HG02623 (cell line): ENCODE measurements around the gene SMAD3.
"Not testable (repeated sequence)": the region's sequence is repeated elsewhere in the genome, so short reads cannot be mapped to it uniquely, and the experiment has no call there.

Source experiments
- ATAC-seq: cut with Tn5 transposase; IDR thresholded peaks from one replicate; pipeline ENCODE4 v1.9.1; 2021; ENCODE audit warnings: moderate library complexity; ENCODE audit not compliant: unreplicated experiment

SMAD3 gene

GRCh38 chr15:67107014-67107812 lies 41.8 kb downstream of the SMAD3 start:
- no peak for ATAC-seq

GRCh38 chr15:67108122-67108961 lies 42.9 kb downstream of the SMAD3 start:
- ATAC-seq = no peak

- peak; percentile 45 for ATAC-seq
Observed at GRCh38 chr15:67109141-67110034, 44.0 kb downstream of the SMAD3 start.

GRCh38 chr15:67110361-67110781 lies 45.0 kb downstream of the SMAD3 start:
- peak; percentile 56 for ATAC-seq

DNA sequence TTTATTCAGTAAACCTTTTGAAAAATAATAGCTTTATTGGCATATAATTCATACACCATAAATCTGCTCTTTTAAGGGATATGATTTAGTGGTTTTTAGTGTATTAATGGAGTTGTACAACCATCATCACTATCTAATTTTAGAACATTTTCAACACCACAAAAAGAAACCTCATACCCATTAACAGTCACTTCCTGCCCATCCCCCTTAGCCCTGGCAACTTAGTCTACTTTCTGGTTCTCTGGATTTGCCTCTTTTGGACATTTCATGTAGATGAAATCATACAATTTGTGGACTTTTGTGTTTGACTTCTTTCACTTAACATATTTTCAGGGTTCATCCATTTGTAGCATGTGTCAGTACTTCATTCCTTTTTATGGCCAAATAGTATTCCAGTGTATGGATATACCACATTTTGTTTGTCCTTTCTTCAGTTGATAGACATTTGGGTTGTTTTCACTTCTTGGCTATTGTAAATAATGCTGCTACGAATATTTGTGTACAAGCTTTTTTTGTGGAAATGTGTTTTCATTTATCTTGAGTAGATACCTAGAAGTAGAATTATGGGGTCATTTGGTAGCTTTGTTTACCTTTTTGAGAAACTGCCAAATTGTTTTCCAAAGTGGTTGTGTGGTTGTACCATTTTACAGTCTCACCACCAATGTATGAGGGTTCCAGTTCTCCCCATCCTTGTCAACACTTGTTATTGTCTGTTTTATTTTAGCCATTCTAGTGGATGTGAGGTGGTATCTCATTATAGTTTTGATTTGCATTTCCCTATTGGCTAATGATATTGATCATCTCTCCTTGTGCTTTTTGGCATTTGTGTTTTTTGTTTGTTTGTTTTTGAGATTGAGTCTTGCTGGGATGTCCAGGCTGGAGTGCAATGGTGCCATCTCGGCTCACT lies 45.8 kb downstream of the SMAD3 start:
- ATAC-seq = no peak

DNA sequence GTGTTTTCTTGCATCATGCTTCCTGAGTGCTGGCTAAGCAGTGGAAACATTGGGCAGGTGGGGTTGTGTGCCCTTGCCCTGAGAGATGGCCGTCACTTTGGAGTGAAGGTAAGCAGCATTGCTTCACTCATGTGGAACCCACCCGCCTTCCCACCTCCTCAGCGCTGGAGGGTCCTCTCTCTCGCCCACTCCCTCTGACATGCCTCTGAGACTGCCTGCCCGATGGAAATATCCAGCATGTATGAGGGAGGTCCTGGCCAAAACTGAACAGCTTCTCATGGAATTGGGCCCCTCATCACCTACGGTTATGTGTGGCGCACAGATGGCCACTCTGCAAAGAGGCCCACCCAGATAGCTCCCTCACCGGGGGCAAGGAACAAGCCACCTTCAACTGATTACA lies 48.6 kb downstream of the SMAD3 start:
- ATAC-seq = no peak

GRCh38 chr15:67114846-67115585 lies 49.6 kb downstream of the SMAD3 start:
- no peak for ATAC-seq

GRCh38 chr15:67115586-67115969 lies 50.2 kb downstream of the SMAD3 start:
- no peak for ATAC-seq

DNA sequence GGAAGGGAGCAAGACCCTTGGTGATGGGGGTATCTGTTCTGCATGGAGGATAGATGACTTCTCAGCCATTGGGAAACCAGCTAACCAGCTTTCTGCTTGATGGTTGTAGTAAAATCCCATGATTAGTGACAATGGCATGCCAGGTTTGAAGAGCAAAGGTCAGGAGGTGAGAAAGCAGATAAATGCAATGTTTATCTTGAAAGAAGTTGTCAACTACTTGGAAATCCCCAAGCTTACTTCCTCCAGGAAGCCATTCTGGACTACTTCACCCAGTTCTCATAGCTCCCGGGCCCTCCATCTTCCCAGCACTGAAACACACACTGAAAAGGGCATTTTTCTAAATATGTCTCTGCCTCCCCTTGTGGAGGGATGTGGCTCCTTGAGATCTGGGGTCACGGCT lies 51.3 kb downstream of the SMAD3 start:
- ATAC-seq = no peak

DNA sequence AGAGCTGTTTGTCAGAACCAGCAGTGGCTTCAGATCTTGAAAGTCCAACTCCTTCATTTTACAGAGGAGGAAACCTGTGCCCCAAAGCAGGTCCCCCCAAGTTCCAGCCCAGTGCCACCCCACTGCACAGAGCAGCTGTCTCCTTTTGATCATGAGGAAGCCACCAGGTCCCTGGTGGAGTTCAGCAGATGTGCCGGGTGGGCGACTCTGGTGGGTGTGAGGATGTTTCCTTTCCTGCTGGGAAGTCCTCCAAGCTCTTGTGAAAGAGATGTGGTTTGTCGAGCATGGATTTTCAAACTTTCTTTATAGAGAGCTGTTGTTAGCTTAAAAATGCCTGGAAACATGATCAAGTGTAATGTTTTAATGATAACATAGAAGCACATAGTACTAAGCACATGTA lies 52.0 kb downstream of the SMAD3 start:
- no peak for ATAC-seq

DNA sequence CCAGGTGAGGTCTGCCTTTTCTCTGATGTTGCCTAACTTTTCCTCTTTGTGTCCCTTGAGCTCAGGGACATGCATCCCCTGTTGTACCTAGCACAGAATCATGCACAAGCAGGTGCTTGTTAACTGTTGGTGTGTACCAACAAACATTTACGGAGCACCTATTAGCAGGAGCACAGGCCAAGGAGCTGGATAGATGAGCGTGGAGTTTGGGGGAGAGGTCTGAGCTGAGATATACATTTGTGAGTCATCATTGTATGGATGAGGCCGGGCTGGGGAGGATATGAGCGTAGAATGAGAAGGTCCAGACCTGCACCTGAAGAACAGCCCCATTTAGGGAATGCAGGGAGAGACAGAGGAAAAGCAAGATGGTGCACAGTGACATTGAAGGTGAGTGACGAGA lies 53.4 kb downstream of the SMAD3 start:
- no peak for ATAC-seq

DNA sequence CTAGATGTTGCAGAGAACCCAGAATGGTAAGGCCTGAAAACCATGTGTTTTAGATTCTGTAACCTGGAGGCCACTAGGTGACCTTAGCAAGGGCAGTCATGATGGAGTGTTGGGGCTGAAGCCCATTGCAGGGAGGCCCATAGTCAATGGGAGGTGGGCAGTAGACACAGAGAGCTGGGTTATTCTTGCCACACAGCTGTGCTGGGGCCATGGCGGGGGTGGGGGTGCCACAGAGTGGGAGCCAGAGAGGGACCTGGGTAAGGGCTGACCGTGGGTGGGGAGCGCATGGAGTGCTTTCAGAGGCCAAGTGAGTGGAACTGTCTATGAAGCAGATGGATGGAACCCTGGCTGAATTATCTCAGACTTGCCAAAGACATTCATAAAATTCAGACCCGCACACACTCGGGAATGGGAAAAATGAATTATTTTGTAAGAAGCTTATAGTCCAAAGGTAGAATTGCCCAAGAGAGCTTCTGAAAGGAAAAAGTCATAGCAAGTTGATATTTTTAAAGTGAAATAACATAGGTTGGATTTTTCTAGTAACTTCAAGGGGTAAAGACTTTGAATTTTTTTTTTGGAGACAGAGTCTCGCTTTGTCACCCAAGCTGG lies 53.9 kb downstream of the SMAD3 start:
- no peak for ATAC-seq

DNA sequence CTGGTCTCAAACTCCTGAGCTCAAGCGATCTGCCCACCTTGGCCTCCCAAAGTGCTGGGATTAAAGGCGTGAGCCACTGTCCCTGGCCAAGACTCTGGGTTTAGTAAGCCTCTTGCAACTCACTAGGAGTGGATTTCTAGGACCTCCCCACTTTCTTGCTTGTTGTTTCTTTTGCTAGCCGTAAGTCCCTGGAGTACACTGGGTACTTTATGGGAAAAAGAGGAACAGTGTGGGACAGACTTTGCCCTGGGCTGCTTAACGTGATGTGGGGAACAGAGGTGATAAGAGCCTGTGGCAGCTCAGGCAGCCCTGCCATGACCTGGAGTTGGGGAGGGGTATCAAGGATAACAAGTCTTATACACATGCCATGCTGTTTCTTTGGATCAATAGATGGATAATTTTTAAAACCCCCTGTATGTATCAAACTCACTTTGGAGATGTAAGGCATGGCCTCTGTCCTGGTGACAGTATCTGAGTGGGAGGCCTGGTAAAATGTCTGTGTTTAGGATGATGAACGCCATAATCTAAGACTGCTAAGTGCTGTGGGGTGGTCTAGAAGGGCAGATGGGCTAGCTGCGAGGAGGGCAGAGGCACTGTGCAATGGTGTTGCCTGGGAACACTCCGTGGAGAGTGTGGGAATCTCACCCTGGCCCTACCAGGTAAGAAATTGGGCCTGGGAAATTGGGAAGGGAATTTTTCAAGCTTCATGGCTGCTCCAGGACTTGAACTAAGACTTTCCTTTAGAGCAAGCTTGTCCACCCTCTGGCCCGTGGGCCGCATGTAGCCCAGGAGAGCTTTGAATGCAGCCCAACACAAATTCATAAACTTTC lies 54.8 kb downstream of the SMAD3 start:
- ATAC-seq = no peak

DNA sequence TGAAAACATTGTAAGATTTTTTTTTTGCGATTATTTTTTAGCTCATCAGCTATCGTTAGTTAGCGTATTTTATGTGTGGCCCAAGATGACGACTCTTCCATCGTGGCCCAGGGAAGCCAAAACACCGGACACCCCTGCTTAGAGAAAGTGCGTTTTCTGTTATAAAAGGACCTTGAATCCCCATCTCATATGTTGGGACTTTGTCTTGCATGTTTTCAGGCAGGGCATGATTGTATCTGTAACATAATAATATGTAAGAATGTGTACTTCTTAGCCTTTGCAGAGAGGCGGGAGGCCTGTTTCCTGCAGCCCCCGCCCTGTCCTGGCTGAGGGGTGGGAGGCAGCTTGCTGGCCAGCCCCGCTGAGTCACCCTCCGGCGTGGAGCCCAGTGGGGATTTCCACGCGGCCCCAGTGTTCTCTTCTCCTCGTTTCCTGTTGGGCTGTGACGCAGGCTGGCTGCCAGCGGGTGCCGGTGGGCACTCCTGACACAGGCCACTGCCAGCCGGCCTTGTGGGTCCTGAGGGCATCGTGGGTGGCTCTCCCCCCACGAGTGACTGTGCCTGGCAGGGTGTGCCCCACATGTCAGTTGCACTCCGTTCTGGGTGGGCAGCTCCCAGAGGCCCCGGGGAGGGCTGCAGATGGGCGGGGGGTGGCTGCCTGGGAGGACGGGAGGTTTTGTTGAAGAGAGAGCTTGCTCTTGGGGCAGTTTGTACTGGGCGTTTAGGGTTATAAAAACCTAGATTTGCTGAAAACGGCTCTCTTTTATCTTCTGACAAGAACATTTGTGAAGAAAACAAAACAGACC lies 55.6 kb downstream of the SMAD3 start:
- ATAC-seq = no peak

GRCh38 chr15:67121644-67122605 lies 56.5 kb downstream of the SMAD3 start:
- no peak for ATAC-seq

DNA sequence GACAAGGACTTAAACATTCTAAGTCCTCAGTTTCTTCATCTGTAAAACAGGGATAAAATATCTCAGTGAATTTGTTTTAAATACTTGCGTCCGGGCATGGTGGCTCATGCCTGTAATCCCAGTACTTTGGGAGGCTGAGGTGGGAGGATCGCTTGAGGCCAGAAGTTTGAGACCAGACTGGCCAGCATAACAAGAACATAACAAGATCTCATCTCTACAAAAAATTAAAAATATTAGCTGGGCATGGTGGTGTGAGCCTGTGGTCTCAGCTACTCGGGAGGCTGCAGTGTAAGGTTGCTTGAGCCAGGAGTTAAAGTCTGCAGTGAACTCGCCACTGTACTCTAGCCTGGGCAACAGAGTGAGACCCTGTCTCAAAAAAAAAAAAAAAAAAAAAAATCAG lies 57.4 kb downstream of the SMAD3 start:
- not testable (repeated sequence) for ATAC-seq
